Measurements from ENCODE around the gene ARF3. TPM values are rescaled to one million over a fixed set of nuclear protein-coding genes. Genes with fewer than 3 reads are reported as not detected.

The ARF3 gene
- total and polyA plus RNA-seq, 2 donors (not counting 1 experiment from before 2014, with no cell fraction given), result 28.1 to 182 TPM

DNA sequence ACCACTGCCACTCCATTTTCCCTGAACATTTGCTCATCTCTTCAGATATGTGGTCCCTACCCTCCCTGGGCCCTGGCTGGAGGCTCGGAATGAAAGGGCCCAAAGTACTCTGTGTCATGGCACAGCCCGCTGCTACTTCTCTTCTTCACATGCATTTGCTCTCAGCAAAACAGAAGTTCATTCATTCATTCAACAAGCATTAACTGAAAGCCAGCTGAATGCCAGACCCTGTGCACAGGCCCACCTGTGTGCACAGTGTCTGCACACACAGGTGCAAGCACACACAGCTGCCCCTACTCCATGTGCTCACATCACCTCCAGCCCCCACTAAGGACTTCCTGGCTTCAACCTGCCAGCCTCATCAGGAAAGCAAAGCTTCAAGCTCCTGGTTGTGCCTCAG, 28.6 kb upstream of the ARF3 start:
- Histone ChIP-seq H3K4me2 (ENCODE audit: extremely low read depth, insufficient read depth, low read length) (no peak overlapping the region), H3K4me3 (replicated peaks in 1 of 4; ENCODE audit: control extremely low read depth in 1 of 4, insufficient read depth in 1 of 4, low read depth in 3 of 4, low read length in 4 of 4) (no peak overlapping the region), H3K27ac (ENCODE audit: insufficient read depth, low read length) (no peak overlapping the region), H3K9ac (ENCODE audit: insufficient read depth, low read length) (no peak overlapping the region), H3K36me3 (ENCODE audit: control insufficient read depth, insufficient read depth, low read length) (no peaks in the 10 kb centered on the region), H4K20me1 (ENCODE audit: control insufficient read depth, extremely low read depth, insufficient read depth, low read length) (no peaks in the 10 kb centered on the region), H3K4me1 (ENCODE audit: control insufficient read depth, extremely low read depth, insufficient read depth, low read length) (no peaks in the 10 kb centered on the region), H2AFZ (ENCODE audit: low read length) (no peak overlapping the region), H3K27me3 (ENCODE audit: control insufficient read depth, insufficient read depth, low read length) (peaks cover 65% of the 10 kb centered on the region), H3K79me2 (ENCODE audit: control insufficient read depth, insufficient read depth, low read length) (no peaks in the 10 kb centered on the region), H3K9me3 (ENCODE audit: control insufficient read depth, insufficient read depth, low read depth, low read length) (no peaks in the 10 kb centered on the region)
- no peak for TF ChIP-seq EZH2 (IDR thresholded peaks at IDR 0.05; ENCODE audit: low read length, missing control alignments)
- TF ChIP-seq, protein P1, sequence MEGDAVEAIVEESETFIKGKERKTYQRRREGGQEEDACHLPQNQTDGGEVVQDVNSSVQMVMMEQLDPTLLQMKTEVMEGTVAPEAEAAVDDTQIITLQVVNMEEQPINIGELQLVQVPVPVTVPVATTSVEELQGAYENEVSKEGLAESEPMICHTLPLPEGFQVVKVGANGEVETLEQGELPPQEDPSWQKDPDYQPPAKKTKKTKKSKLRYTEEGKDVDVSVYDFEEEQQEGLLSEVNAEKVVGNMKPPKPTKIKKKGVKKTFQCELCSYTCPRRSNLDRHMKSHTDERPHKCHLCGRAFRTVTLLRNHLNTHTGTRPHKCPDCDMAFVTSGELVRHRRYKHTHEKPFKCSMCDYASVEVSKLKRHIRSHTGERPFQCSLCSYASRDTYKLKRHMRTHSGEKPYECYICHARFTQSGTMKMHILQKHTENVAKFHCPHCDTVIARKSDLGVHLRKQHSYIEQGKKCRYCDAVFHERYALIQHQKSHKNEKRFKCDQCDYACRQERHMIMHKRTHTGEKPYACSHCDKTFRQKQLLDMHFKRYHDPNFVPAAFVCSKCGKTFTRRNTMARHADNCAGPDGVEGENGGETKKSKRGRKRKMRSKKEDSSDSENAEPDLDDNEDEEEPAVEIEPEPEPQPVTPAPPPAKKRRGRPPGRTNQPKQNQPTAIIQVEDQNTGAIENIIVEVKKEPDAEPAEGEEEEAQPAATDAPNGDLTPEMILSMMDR (conservative IDR thresholded peaks at IDR 0.05 in 1 of 2, IDR thresholded peaks at IDR 0.05 in 1 of 2; ENCODE audit: low read depth in 1 of 2, low read length in 2 of 2), result no peak
- no peak for DNase-seq (ENCODE audit: low read depth in 2 of 2)

DNA sequence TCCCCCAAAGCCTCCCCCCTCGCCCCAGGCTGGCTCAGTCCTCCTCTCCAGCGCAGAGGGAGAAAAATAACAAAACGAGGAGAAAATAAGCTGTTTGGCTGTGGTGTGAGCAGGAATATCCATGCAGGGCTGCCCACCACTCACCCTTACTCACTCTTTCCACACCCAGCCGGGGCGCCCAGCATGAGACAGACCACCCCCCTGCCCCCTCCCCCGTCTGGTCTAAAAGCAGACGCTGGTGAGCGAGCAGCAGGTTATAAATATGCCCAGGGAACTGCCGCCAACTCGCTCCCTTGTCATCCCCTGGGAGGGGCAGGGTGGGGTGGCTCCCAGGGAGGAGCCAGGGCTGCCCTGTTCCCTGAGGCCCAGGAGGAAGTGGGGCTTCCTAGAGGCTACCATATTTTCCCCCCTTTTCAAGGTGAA, 28.2 kb upstream of the ARF3 start:
- Histone ChIP-seq H3K9ac (ENCODE audit: insufficient read depth, low read length) (no peak overlapping the region), H4K20me1 (ENCODE audit: control insufficient read depth, extremely low read depth, insufficient read depth, low read length) (no peaks in the 10 kb centered on the region), H3K36me3 (ENCODE audit: control insufficient read depth, insufficient read depth, low read length) (no peaks in the 10 kb centered on the region), H3K27ac (ENCODE audit: insufficient read depth, low read length) (no peak overlapping the region), H2AFZ (ENCODE audit: low read length) (no peak overlapping the region), H3K9me3 (ENCODE audit: control insufficient read depth, insufficient read depth, low read depth, low read length) (no peaks in the 10 kb centered on the region), H3K4me2 (ENCODE audit: extremely low read depth, insufficient read depth, low read length) (no peak overlapping the region), H3K4me1 (ENCODE audit: control insufficient read depth, extremely low read depth, insufficient read depth, low read length) (no peaks in the 10 kb centered on the region), H3K27me3 (ENCODE audit: control insufficient read depth, insufficient read depth, low read length) (peaks cover 69% of the 10 kb centered on the region), H3K79me2 (ENCODE audit: control insufficient read depth, insufficient read depth, low read length) (no peaks in the 10 kb centered on the region), H3K4me3 (replicated peaks in 1 of 4; ENCODE audit: control extremely low read depth in 1 of 4, insufficient read depth in 1 of 4, low read depth in 3 of 4, low read length in 4 of 4) (no peak overlapping the region)
- no peak for DNase-seq (ENCODE audit: low read depth in 2 of 2)
- TF ChIP-seq EZH2 (IDR thresholded peaks at IDR 0.05; ENCODE audit: low read length, missing control alignments), result no peak

GRCh38 chr12:48982397-48983080, 25.3 kb upstream of the ARF3 start:
- no peaks in the 10 kb centered on the region for H3K9me3 ChIP-seq (ENCODE audit: control insufficient read depth, insufficient read depth, low read depth, low read length)
- no peak for DNase-seq (ENCODE audit: low read depth in 2 of 2)

More at GRCh38 chr12:48982397-48983080, 25.3 kb upstream of the ARF3 start:
- no peaks in the 10 kb centered on the region for H4K20me1 ChIP-seq (ENCODE audit: control insufficient read depth, extremely low read depth, insufficient read depth, low read length)
- no peaks in the 10 kb centered on the region for H3K4me1 ChIP-seq (ENCODE audit: control insufficient read depth, extremely low read depth, insufficient read depth, low read length)
- no peaks in the 10 kb centered on the region for H3K36me3 ChIP-seq (ENCODE audit: control insufficient read depth, insufficient read depth, low read length)
- no peak overlapping the region for H3K9ac ChIP-seq (ENCODE audit: insufficient read depth, low read length)
- no peaks in the 10 kb centered on the region for H3K79me2 ChIP-seq (ENCODE audit: control insufficient read depth, insufficient read depth, low read length)
- no peak overlapping the region for H3K4me3 ChIP-seq (replicated peaks in 1 of 4; ENCODE audit: control extremely low read depth in 1 of 4, insufficient read depth in 1 of 4, low read depth in 3 of 4, low read length in 4 of 4)
- H2AFZ ChIP-seq (ENCODE audit: low read length), result no peak overlapping the region
- TF ChIP-seq, protein P1 (conservative IDR thresholded peaks at IDR 0.05 in 1 of 2, IDR thresholded peaks at IDR 0.05 in 1 of 2; ENCODE audit: low read depth in 1 of 2, low read length in 2 of 2), result no peak
- no peak for TF ChIP-seq EZH2 (IDR thresholded peaks at IDR 0.05; ENCODE audit: low read length, missing control alignments)
- H3K27ac ChIP-seq (ENCODE audit: insufficient read depth, low read length), result no peak overlapping the region
- H3K27me3 ChIP-seq (ENCODE audit: control insufficient read depth, insufficient read depth, low read length), result peaks cover 82% of the 10 kb centered on the region
- no peak overlapping the region for H3K4me2 ChIP-seq (ENCODE audit: extremely low read depth, insufficient read depth, low read length)
